Vagina (tissue), 2 donors: ENCODE results near the gene BEAN1. TPM values are rescaled to one million over a fixed set of nuclear protein-coding genes. Genes with fewer than 3 reads are reported as not detected.

Source experiments
- DNase-seq, 2 donors: peaks; one replicate each; pipeline ENCODE4 v3.0.0-alpha.2; 2017; ENCODE audit errors: extremely low spot score in 2 of 2
- H3K27ac ChIP-seq: fragments of 200-600 bp; sonication (generic); one replicate; pipeline ENCODE4 v1.5.1; 2019
- H3K27me3 ChIP-seq: fragments of 200-600 bp; sonication (generic); one replicate; pipeline ENCODE4 v1.5.1; 2019
- H3K36me3 ChIP-seq, 2 donors: fragments of 200-600 bp; sonication (generic); one replicate each; pipeline ENCODE4 v1.5.1; 2017 to 2019
- H3K4me1 ChIP-seq: fragments of 200-600 bp; sonication (generic); one replicate; pipeline ENCODE4 v1.5.1; 2019
- H3K4me3 ChIP-seq, 2 donors: fragments of 200-600 bp; sonication (generic); 1 replicate in 1 of 2; 2 replicates in 1 of 2; pipeline ENCODE4 v1.5.1; 2016 to 2019
- H3K9me3 ChIP-seq: fragments of 200-600 bp; sonication (generic); one replicate; pipeline ENCODE4 v1.5.1; 2019
- POLR2A ChIP-seq, 2 donors: fragments of 450-650 bp; IDR thresholded peaks; one replicate each; pipeline ENCODE4 v1.6.1; 2017; ENCODE audit warnings: antibody characterized with exemption in 2 of 2, mild to moderate bottlenecking in 2 of 2, moderate library complexity in 2 of 2
- POLR2AphosphoS5 ChIP-seq, 2 donors: sonication (generic); formaldehyde crosslinking; IDR thresholded peaks; one replicate each; pipeline ENCODE4 v1.9.0; 2017; ENCODE audit warnings: antibody characterized with exemption in 2 of 2, mild to moderate bottlenecking in 2 of 2, low read depth in 1 of 2; ENCODE audit not compliant: insufficient read depth in 1 of 2
- intact Hi-C: fragments of 100-400 bp; cut with DNase I; formaldehyde crosslinking; loops from one replicate; pipeline ENCODE4 v1.15.1; 2023
- total RNA-seq: library from RNA; depleted of rRNA; stranded (reverse); fragments of >200 nt; gene quantifications from one replicate; pipeline ENCODE4 v1.2.3, GENCODE V29; 2016
- TF ChIP-seq, protein P1 (sequence below), 3 experiments: fragments of 450-650 bp in 2 of 3; fragments of 200-600 bp in 1 of 3; sonication (generic) in 1 of 3; IDR thresholded peaks; one replicate each; pipeline ENCODE4 v1.5.1; 2017 to 2019; ENCODE audit warnings: antibody characterized with exemption in 3 of 3, mild to moderate bottlenecking in 2 of 3, moderate library complexity in 2 of 3

Gene BEAN1
- total RNA-seq, 1 donor from 2014 or later: not detected

DNA sequence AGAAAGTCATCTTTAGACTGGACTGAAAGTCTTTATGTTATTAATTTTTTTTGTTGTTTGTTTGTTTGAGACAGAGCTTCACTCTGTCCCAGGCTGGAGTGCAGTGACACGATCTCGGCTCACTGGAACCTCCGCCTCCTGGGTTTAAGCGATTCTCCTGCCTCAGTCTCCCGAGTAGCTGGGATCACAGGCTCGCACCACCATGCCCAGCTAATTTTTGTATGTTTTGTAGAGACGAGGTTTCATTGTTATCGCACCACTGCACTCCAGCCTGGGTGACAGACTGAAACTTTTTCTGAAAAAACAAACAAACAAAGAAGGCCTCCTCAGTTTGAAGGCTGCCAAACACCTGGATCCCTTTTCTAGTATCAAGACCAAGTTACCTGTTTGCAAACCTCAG lies 4.7 kb downstream of the BEAN1 start:
- H3K36me3 ChIP-seq: no peaks in the 10 kb centered on the region
- no peaks in the 10 kb centered on the region for H3K27me3 ChIP-seq
- no peak overlapping the region for H3K4me3 ChIP-seq
- peak in 1 of 2 donors; percentile 25 for DNase-seq
- TF ChIP-seq, protein P1, sequence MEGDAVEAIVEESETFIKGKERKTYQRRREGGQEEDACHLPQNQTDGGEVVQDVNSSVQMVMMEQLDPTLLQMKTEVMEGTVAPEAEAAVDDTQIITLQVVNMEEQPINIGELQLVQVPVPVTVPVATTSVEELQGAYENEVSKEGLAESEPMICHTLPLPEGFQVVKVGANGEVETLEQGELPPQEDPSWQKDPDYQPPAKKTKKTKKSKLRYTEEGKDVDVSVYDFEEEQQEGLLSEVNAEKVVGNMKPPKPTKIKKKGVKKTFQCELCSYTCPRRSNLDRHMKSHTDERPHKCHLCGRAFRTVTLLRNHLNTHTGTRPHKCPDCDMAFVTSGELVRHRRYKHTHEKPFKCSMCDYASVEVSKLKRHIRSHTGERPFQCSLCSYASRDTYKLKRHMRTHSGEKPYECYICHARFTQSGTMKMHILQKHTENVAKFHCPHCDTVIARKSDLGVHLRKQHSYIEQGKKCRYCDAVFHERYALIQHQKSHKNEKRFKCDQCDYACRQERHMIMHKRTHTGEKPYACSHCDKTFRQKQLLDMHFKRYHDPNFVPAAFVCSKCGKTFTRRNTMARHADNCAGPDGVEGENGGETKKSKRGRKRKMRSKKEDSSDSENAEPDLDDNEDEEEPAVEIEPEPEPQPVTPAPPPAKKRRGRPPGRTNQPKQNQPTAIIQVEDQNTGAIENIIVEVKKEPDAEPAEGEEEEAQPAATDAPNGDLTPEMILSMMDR (IDR thresholded peaks at IDR 0.05): no peak
- no peak for TF ChIP-seq POLR2AphosphoS5 (IDR thresholded peaks at IDR 0.05; ENCODE audit: insufficient read depth in 1 of 2, low read depth in 1 of 2)
- no peak for TF ChIP-seq POLR2A (IDR thresholded peaks at IDR 0.05)
- intact Hi-C loops: no loop called here
- H3K4me1 ChIP-seq: peaks cover 14% of the 10 kb centered on the region
- no peak overlapping the region for H3K27ac ChIP-seq
- no peaks in the 10 kb centered on the region for H3K9me3 ChIP-seq

DNA sequence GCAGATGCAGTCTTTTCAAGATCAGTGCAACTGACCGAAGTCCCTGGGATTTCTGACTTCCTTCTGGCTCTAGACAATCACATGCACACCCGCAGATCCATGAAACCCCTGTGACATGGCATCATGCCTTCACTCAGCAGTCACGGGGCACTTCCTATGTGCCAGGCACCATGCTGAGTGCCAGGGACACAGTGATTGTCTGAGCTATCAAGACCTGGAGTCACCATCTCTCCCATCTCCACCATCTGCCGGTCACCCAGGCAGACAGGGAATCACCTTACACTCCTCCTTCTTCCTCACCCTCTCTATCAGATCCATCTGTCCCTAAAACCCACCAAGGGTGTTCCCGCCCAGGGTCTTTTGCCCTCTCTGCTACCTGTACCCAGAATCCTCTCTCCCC lies 5.3 kb downstream of the BEAN1 start:
- Histone ChIP-seq H3K36me3 (no peaks in the 10 kb centered on the region), H3K27me3 (no peaks in the 10 kb centered on the region), H3K27ac (no peak overlapping the region), H3K4me3 (no peak overlapping the region), H3K9me3 (no peaks in the 10 kb centered on the region), H3K4me1 (peaks cover 14% of the 10 kb centered on the region)
- TF ChIP-seq POLR2A (IDR thresholded peaks at IDR 0.05) (no peak), POLR2AphosphoS5 (IDR thresholded peaks at IDR 0.05; ENCODE audit: insufficient read depth in 1 of 2, low read depth in 1 of 2) (no peak)
- TF ChIP-seq, protein P1 (IDR thresholded peaks at IDR 0.05): no peak
- intact Hi-C loops: no loop called here
- peak in 1 of 2 donors; percentile 46 for DNase-seq

DNA sequence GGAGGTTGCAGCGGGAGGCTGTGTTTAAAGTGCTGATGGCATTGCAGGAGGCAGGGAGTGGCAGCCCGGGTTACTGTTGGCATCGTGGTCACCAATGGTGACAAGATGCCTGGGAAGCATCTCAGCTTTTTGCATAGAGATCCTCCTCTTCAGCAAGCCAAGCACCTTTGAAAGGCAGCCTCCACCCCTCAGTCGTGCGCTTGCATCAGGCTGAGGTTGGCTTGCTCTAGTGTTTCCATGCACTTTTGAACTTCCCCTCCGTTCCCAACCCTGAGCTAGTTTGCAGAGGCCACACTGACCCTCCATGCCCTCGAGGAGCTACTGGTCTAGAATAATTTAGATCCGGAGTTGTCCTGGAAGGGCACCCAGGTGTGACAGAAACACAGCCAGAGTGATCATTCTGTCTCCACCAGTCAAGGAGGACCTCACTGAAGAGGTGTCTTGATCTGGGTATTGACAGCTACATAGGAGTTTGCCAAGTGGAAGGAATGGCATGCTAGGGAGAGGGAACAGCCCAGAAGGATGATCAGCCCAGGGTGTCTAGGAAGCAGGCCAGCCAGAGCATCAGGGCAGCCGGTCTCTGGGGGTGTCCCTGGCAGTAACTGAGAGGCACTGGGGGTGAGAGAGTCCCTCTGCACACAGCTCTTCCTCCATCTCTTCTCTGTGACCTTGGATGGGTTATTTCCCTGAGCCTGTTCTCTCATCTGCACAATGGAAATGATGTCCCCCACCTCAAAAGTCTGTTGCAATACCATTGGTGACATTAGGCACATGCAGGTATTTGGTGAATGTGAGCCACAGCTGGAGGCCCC lies 7.7 kb downstream of the BEAN1 start:
- no peak for DNase-seq
- intact Hi-C loops: no loop called here
- no peak overlapping the region for H3K27ac ChIP-seq

DNA sequence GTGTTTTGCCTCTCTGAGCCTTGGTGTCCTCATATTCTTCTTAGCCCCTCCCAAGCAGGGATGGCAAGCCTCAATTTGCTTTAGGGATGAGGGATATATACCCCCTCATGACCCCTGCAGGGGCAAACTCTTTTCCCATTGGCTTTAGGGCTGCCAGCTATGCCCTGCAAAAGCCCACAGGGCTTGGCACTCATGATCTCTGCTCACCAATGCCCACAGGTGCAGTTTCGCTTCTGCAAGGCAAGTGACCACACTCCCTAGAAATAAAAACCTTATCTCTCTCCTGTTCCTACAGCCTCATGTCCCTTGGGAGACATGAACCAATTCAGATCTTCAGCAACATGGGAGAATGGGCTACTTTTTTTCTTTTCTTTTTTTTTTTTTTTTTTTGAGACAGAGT lies 8.8 kb downstream of the BEAN1 start:
- Histone ChIP-seq H3K27me3 (no peaks in the 10 kb centered on the region), H3K36me3 (no peaks in the 10 kb centered on the region), H3K27ac (no peak overlapping the region), H3K4me3 (no peak overlapping the region), H3K9me3 (no peaks in the 10 kb centered on the region), H3K4me1 (no peaks in the 10 kb centered on the region)
- intact Hi-C loops: no loop called here
- TF ChIP-seq POLR2AphosphoS5 (IDR thresholded peaks at IDR 0.05; ENCODE audit: insufficient read depth in 1 of 2, low read depth in 1 of 2) (no peak), POLR2A (IDR thresholded peaks at IDR 0.05) (no peak)
- TF ChIP-seq, protein P1 (IDR thresholded peaks at IDR 0.05): no peak
- DNase-seq: no peak

More for the DNA sequence above, 7.7 kb downstream of the BEAN1 start:
- H3K9me3 ChIP-seq: no peaks in the 10 kb centered on the region
- H3K4me1 ChIP-seq: no peaks in the 10 kb centered on the region
- no peaks in the 10 kb centered on the region for H3K36me3 ChIP-seq
- no peaks in the 10 kb centered on the region for H3K27me3 ChIP-seq
- no peak for TF ChIP-seq POLR2A (IDR thresholded peaks at IDR 0.05)
- TF ChIP-seq, protein P1 (IDR thresholded peaks at IDR 0.05): no peak
- no peak for TF ChIP-seq POLR2AphosphoS5 (IDR thresholded peaks at IDR 0.05; ENCODE audit: insufficient read depth in 1 of 2, low read depth in 1 of 2)
- H3K4me3 ChIP-seq: no peak overlapping the region

DNA sequence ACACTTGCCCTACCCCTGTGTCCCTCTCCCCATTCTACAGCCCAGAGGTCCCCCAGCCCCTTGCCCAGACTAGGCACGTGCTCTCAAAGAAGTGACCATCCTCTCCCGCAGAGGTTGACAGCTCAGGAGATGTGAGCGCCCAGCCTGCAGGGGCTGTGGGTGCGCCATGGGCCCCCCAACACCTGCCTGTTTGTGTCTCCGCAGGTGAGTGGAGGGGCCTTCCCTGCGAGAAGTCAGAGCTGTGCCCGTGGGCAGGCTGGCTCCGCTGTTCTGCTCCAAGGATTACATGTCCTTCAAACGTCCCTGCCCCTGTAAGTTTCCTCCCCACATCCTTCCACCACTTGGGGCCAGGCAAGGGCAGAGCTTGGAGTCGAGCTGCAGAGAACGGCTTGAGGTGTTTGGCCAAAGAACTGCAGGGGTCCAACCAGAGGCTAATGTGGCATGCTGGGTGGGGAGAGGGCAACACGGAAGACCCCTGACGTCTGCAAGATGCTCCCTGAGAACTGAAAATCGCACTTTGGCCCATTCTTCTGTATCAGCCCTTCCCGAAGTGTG lies 10.4 kb downstream of the BEAN1 start:
- Histone ChIP-seq H3K27ac (no peak overlapping the region), H3K36me3 (no peaks in the 10 kb centered on the region), H3K27me3 (no peaks in the 10 kb centered on the region), H3K4me3 (no peak overlapping the region), H3K4me1 (no peaks in the 10 kb centered on the region), H3K9me3 (no peaks in the 10 kb centered on the region)
- no peak for DNase-seq
- no peak for TF ChIP-seq POLR2A (IDR thresholded peaks at IDR 0.05)
- no peak for TF ChIP-seq POLR2AphosphoS5 (IDR thresholded peaks at IDR 0.05; ENCODE audit: insufficient read depth in 1 of 2, low read depth in 1 of 2)
- TF ChIP-seq, protein P1 (IDR thresholded peaks at IDR 0.05): no peak
- intact Hi-C loops: no loop called here
